GM19351 (cell line): ENCODE measurements around the gene CBL.

Source experiments
- ATAC-seq: cut with Tn5 transposase; IDR thresholded peaks from one replicate; pipeline ENCODE4 v1.9.1; 2021; ENCODE audit warnings: mild to moderate bottlenecking, moderate library complexity; ENCODE audit not compliant: unreplicated experiment

Gene CBL

DNA sequence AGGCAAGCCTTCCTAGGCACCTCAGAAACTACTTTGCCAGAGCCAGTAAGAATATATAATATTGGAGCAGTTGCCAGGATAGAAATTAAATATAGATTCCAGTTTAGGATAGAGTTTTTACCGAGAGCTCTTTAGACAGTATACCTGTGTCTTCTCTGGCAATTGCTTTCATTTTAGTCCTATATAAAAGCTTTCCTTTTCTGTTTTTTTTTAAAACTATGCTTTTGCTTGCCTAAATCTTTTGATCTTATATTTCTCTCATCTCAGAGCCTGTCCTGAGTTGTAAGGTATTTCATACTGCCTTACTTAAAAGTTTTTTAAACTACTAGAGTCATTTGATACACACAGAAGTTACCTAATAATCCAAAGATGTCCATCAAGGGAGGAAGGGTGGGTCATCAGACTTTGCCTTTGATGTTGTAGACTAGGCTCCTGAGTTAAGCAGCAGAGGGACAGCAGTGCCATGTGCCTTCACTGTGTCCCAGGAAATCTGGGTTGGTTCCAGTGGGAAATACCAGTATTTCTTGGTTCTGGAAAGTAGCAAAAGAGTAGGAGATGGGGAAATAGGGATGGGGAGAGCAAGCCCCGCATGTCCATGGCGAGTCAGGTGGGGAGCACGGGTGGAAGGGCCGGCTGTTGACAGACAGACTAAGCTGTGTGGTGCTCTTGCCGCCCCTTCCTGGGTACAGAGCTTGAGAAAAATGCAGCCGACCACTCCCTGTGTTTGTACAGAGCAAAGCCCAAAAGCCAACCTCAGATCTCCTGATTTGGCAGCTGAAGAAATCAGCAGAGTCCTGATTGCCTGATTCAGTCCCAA is 99.6 kb downstream of the CBL start:
- ATAC-seq = no peak

DNA sequence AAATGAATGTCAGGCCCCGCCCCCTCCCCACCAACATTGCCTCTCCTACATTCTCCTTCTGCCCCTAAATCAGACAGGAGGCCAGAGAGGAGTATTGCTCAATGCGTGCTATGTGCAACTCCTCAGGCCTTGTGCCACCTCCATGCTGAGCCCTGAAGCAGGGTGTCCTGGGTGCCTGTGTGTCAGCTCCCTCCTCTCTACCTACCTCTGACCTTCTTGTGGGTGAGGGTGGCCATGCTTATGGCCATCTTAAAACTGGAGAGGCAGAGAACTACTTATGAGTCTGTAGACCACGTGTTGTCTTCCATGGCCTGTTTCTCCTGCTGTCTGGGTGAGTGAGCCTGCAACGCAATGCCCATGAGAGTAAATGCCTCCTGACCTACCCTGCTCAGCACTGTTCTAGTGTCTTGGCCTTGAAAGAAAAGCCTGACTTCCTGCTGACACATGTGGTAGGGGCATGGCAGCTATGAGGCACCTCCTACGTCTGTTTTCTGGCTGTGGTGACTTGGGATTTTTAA is 100.3 kb downstream of the CBL start:
- no peak for ATAC-seq

DNA sequence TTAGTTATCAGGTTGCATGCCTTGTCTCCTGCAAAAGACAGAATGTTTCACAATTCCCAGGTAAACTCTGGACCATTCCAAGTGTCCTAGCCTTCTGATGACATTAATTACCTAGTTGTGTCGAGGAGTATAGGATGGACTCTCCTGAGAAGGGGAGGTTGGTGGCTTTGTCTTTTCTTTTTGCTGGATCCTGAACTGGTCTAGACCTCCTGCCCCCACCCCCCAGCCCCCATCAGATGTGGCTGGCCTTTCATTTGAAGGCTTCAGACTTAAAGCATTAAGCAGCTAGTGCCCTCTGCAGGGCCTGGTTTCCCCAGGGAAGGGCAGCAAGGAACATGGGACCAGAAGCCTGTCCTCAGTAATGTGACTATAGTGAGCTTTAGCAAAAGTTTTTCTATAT is 101.1 kb downstream of the CBL start:
- ATAC-seq = no peak

DNA sequence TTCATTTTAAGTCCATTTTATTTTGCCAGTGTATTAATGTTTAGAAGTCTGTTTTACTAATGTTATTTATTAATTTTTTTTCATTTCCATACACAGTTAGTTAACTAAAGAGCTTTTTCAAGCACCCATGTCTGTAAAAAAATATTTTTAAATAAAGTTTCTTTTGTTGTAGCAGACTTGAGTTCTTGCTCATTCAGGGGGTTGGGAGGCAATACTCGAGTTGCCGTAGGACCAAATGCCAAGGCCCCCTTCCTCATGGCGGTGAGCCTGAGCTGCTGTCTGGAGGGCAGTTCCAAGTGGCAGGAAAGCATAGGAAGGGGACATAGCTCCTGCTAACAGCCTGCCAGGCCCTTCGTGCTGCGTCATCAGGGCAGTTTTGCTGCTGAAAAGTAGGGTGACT is 101.8 kb downstream of the CBL start:
- no peak for ATAC-seq

DNA sequence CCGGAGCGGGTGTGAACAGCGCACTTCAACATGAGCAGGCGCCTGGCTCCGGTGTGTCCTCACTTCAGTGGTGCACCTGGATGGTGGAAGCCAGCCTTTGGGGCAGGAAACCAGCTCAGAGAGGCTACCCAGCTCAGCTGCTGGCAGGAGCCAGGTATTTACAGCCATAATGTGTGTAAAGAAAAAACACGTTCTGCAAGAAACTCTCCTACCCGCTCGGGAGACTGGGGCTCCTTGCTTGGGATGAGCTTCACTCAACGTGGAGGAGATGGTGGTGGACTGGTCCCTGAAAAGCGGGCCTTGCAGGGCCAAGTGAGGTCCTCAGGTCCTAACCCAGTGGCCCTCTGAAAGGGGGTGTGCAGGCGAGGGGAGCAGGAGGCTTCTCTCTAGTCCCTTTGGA is 103.3 kb downstream of the CBL start:
- no peak for ATAC-seq

DNA sequence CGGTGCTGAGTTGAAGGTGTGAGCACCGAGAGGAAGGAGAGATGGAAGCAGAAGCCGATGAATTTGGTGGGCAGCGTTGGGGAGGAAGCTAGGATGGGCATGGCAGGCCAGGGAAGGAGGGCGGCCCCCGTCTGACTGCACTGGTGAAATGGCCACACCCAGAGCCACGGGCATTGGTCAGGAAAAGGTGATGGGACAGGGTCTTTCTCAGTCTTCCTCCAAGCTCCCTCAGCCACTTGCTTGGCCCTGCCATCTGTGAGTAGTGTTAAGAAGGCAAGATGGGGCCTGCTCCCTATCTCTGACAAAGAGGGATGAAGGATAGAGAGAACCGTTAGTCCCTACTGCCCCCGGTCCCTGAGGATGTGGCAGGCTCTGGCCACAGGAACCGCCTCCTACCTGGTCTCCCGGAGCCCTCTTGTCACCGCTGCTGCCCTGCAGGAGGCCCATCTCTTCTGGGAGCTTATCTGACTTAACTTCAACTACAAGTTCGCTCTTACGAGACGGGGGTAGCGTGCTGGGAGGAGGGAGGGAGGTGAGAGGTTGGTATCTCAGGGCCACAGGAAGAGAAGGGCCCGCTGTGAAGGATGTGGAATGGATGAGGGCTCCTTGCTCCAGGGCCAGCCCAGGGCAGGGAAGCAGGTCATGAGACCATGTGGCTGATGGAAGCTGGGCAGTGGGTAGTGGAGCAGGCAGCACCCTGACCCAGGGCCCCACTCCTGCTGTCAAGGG is 104.0 kb downstream of the CBL start:
- ATAC-seq = no peak

DNA sequence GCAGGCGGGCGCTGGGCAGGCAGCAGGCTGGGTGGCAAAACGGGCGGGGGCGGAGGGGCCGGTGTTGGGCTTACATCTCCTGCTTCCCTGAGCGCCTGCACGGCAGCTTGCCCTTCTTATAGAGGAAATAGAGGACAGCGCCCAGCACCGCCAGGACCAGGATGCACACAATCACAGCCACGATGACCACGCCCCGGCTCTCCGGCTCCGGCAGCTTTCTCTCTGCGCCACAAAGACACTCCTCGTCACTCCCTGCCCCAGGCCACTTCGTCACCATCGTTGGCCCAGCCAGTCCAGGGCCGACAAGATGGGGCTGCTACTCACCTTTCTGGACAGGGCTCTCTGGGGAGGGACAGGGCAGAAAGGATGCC is 104.5 kb downstream of the CBL start:
- ATAC-seq = no peak

DNA sequence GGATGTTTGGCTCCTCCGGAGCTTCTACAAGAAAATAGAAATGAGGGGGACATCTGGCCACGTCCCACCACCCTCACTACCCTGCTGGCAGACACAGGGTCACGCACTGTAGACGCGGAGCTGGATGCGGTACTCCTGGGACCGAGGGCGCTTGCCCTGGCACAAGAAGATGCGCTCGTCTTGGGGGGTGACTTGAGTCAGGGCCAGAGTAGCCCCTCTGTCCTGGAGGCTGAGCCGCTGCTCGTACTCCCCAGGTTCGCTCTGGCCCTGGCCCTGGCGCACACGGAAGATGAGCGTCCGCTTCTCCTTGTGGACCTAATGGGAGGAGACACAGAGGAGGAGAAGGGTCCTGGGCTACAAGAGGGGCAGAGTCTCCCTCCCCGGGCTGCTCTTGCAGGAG is 108.6 kb downstream of the CBL start:
- ATAC-seq = no peak

DNA sequence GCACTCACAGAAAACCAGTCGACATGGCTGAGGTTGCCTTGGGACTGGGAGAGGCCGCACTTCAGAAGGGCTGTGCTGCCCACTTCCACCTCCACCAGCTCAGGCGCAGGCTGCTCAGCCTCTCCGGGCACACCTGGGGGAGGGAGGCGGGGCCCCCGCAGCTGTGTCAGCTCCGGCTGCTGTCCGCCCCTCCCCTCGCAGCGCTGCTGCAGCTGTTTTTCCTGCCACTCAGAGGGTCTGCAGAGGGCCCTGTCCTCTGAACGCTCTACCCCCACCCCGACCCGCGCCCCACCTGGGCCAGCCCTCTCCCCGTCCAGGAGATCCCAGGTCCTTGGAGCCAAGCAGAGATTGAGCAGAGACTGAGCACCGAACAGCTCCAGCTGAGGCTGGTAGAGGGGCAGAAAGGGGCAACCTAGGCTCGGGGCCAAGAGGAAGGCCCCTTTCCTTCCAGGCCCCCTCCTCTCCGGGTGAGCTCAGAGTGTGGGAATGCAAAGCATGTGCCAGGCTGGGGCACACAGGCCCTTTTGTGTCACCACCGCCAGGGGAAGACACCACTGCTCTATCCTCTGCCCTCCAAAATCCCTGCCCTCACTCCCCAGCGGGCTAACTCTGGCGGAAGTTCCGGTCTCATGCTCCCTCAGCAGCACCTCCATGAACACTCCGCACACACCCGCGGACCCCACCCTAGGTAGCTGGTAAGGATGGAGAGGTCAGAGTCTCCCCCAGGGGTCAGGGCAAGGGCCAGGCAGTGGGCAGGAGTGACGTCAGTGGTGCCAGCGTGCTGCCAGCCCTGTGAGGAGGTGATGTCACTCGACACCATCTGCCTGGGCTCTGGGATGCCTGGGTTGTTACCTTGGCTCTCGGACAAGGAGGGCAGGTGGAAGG is 109.2 kb downstream of the CBL start:
- ATAC-seq = no peak

DNA sequence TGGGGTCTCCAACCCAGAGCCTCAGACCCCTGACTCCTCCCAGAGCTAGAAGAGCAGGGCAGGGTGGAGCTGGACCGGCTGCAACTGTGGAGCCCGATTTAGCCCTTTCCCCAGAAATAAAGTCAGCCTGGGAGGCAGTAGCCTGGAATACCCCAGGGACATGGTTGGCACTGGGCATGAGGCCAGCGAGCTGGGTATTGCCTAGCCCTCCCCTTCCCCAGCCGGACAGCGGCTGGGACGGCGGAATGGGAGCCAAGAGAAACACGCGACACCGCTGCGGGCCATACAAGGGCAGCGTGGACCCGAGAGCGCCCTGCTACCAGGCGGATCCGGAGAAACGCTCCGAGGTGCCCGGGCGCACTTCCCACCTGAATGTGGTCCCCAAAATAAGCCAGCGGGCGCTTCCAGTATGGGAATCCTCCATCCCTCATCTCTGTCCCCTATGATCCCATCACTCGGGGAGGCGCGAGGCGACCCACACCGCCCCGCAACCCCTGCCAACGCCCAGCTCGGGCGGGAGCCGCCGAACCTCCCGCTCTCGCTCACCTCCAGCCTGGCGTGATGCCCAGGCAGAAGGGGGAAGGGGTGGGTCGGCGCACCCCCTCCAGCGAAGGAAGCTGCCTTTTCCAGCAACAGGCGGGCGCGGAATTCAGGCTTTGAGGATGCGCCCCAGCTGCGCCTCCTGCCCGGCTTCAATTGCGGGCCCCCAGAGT is 110.0 kb downstream of the CBL start:
- no peak for ATAC-seq

DNA sequence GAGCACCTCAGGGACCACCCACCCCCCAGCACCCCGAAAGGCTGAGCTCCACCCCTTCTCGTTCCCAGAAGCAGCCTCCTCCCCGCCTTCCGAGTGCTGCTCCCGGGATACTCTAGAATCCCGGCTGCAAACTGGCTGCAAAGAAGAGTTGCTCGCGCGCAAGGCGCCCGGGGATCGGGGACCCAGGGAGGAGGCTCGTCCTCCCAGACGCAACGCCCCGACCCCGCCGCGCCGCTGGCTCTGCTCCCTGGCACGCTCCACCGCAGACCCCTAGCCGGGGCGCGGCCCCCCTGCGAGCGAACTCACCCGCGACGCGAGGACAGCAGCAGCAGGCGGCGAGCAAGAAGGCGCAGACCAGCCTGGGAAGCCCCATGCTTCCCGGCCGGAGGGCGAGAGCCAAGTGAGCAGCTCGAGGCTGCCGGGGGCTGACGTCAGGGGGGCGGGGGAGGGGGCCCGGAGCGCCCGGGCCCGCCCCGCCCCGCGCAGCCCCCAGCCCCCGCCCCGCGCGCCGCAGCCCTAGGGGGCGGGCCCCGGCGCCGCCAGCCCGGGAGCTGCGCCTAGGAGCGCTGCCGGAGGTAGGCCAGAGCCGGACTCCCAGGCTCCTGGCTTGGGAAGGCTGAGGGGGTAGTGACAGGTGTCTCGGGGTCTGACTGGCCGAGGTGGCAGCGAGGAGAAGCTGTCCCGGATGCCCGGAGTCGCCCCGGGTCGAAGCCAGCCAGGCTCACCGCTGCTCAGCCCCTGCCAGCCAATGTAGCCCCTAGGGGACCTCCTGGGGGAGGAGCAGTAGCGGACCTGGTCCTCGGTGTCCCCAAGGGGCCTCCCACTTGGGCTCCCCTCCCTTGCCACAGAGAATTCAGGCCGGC is 110.8 kb downstream of the CBL start, which contains the start of gene MCAM:
Gene MCAM, minus strand, starts transcription at position 402 of the 863 bp plus-strand sequence. Its CDS starts 29 bp downstream, at position 373.
- no peak for ATAC-seq

DNA sequence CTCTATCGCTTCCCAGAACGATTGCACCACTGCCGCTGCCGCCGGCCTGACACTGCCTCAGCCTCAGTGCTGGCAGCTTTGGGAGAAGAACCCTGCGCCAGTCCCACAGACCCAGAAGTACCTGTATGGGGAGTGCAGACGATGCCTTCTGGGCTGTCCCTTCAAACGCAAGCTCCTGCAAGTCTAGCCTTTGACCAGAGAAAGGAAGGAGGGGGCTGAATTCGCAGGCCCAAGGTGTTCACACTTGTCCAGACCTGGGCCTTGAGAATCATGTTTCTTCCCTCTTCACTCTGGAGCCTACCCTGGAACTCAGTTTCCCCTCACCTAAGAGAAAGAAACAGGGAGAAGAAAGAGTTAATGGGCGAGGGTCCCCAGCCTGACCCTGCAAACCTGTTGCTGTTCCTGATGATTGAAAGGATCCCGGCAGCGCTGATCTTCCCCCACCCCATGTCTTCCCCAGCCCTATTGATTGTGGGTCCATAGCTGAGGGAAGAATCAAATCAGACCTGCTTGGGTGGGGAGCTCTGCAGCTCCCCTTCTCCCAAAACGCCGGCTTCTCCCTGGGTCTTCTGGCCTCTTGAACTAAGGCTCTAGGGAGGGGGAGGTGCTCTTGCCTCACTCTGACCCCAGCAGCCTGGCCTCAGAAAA is 111.6 kb downstream of the CBL start:
- ATAC-seq = no peak

DNA sequence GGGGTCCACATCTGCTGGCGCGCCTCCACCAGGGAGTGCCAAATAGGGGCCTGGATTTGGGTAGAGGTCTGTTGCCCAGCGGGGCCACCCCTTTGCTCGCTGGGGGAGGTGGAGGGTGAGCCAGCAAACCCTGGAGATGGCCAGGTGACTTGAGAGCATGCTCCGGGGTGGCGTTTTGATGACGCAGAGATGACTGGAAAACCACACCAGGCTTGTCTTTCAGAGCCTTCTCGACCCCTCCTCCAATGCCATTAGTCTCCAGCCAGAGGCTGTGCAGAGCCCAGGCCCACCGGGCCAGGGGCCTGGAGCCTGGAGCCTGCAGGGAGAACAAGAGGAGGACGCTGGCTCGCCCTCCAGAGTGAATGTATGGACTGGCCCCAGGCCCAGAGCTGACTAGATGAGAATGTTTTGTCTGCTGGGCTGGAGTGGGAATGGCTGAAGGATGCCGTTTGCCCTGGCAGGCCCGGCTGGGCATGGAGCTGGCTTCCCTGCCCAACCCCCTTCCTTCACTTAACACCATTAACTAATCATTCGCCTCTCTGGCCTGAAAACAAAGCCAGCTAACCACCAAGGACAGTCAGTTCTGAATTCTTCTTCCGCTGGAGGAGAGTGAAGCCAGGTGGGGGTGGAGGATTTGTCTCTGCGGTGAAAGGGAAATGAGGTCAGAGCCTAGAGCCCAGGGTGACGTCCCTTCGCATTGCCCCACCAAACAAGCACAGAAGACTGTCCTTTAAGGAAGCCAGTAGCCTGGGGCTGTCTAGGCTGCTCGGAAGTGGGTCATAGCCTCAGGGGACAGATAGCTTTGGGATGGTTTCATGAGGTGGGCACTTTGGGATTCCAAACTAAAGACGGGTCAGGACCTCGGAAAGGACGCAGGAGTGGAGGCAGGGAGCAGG is 112.3 kb downstream of the CBL start:
- ATAC-seq = no peak

DNA sequence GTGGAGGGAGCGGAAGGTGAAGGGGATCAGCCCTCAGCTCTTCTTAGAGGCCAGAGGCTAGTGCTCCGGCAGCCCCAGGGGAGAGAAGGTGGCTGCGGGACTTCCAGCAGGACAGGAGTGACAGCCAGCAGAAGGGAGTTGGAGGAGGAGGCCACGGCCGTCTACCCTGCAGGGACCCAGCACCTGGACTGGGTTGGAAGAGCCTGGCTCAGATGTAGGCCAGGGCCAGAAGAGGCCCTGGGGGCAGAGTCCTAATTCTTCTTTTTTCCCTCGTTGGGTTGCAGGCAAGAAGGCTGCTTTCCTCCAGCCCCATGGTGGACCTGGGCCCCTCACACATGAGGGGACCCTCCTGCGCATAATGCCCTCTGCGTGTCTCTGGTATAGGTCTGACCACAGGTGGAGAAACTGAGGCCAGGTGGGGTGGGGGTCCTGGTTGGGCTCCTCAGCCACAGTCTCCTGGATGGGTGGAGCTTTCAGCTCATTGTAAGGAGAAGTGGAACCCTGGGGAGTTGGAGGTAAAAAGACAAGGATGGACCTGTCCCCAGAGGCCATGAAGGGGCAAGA is 113.1 kb downstream of the CBL start:
- ATAC-seq = no peak

DNA sequence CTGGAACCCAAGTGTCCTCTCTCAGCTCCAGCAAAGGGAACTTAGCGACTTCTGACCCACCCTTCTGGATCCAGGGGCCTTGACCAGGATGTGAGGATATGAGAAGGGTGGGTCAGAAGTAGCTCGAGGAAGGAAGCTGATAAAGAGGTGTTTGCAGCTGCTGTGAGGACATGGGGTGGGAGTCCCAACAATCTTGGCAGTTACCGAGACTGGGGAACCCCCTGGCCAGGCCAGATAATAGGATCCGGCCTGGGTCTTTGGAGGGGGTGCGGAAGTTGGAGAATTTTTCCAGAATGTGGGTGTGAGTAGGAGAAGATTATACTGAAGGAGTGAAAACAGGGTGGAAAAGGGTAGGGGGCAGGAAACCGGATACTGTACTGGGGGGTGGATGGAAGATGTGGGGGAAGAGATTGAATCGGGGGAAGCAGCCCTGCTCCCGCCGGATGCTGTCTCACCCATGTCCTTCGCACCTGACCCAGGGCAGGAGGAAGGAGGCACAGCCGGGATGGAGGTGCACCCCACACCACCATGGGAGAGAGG is 113.6 kb downstream of the CBL start:
- no peak for ATAC-seq

DNA sequence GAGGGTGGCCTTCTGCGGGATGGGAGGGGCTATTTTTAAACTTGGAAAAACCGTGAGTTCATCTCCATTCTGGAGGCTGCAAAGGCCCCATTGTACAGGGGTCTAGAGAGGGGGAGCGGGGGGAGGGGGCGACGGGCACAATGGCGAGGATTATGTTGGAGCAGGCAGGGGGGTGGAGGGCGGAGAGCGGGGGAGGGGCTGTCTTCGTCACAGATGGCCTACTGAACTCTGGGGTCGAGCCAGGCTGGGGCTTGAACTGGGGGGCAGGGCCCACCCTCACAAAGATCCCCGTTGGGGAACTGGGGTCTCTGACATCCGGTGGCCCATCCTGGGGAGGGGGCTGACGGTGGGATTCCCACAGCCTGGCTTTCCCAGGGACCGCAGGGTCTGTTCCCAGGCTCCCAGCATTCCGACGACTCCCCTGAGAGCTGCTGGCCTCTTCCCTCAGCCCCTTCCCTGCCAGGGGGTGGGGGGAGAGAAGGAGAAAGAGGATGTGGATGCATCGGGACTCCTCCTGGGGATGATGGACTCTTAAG is 114.2 kb downstream of the CBL start:
- ATAC-seq = no peak
